ENCODE data around the gene ERVK3-1. TPM values are rescaled to one million over a fixed set of nuclear protein-coding genes. Genes with fewer than 3 reads are reported as not detected.

Gene ERVK3-1
- total RNA-seq, 1 donor from 2014 or later: 22.4 TPM

- DNase-seq (ENCODE audit: low spot score in 2 of 2) (no peak), FAIRE-seq (no peak)
Measured at GRCh38 chr19:58356766-58357480, 51.7 kb downstream of the ERVK3-1 start.

- FAIRE-seq (no peak), DNase-seq (ENCODE audit: low spot score in 2 of 2) (no peak)
Measured at GRCh38 chr19:58357481-58358145, 52.4 kb downstream of the ERVK3-1 start.

GRCh38 chr19:58361900-58362271 is 56.7 kb downstream of the ERVK3-1 start:
- peak in 1 of 2 donors; percentile 71 for DNase-seq (ENCODE audit: low spot score in 2 of 2)
- no peak for FAIRE-seq

- DNase-seq (ENCODE audit: low spot score in 2 of 2) (peak; percentile 100), FAIRE-seq (no peak)
Measured at GRCh38 chr19:58362272-58362994, 57.3 kb downstream of the ERVK3-1 start, which contains the start of gene ZNF497. TSS of gene ZNF497 (minus strand) at chr19:58362751. CDS start at chr19:58357635, 5,116 bp downstream.

GRCh38 chr19:58364146-58364545 is 59.0 kb downstream of the ERVK3-1 start:
- no peak for DNase-seq (ENCODE audit: low spot score in 2 of 2)
- FAIRE-seq: no peak

Small RNAs within 50 kb of the gene (small RNA-seq; reads per million reads assigned to genes)
- gene MIR6806: 0.20 reads per million
- not detected for gene RNA5SP473

Other genes starting within 250 kb of the ERVK3-1 start
- 11.8 TPM for gene ZNF135, start 246.1 kb upstream of the ERVK3-1 start, total RNA-seq
- gene ZSCAN18, start 207.1 kb upstream of the ERVK3-1 start, total RNA-seq: 95.0 TPM
- 42.4 TPM for gene ZNF329, start 154.6 kb upstream of the ERVK3-1 start, total RNA-seq
- 23.2 TPM for gene ZNF274, start 122.3 kb upstream of the ERVK3-1 start, total RNA-seq
- 72.2 TPM for gene ZNF544, start 76.5 kb upstream of the ERVK3-1 start, total RNA-seq
- gene ZNF8, start 26.4 kb upstream of the ERVK3-1 start, total RNA-seq: 14.3 TPM
- gene ZSCAN22, start 21.6 kb downstream of the ERVK3-1 start, total RNA-seq: 2.0 TPM
- gene A1BG, start 48.1 kb downstream of the ERVK3-1 start, total RNA-seq: 0.41 TPM
- gene ZNF497, start 57.4 kb downstream of the ERVK3-1 start, total RNA-seq: 6.1 TPM
- 2.4 TPM for gene ZNF837, start 75.7 kb downstream of the ERVK3-1 start, total RNA-seq
- 2,200 TPM for gene RPS5, start 81.9 kb downstream of the ERVK3-1 start, total RNA-seq
- gene RNF225, start 90.3 kb downstream of the ERVK3-1 start, total RNA-seq: not detected
- gene ZNF584, start 103.3 kb downstream of the ERVK3-1 start, total RNA-seq: 11.8 TPM
- gene ZNF132, start 134.8 kb downstream of the ERVK3-1 start, total RNA-seq: 15.9 TPM
- gene ZNF324B, start 146.2 kb downstream of the ERVK3-1 start, total RNA-seq: 24.1 TPM
- gene ZNF324, start 161.7 kb downstream of the ERVK3-1 start, total RNA-seq: 20.8 TPM
- gene ZNF446, start 171.0 kb downstream of the ERVK3-1 start, total RNA-seq: 8.6 TPM
- 6.9 TPM for gene SLC27A5, start 206.6 kb downstream of the ERVK3-1 start, total RNA-seq
- gene ZBTB45, start 214.4 kb downstream of the ERVK3-1 start, total RNA-seq: 6.9 TPM
- 332 TPM for gene TRIM28, start 238.7 kb downstream of the ERVK3-1 start, total RNA-seq
- gene CHMP2A, start 249.7 kb downstream of the ERVK3-1 start, total RNA-seq: 62.8 TPM